ENCODE data around the gene AMOTL1. TPM values are rescaled to one million over a fixed set of nuclear protein-coding genes. Genes with fewer than 3 reads are reported as not detected.
"Not testable (repeated sequence)": the region's sequence is repeated elsewhere in the genome, so short reads cannot be mapped to it uniquely, and the experiment has no call there.

AMOTL1 gene
- total RNA-seq, 1 donor from 2014 or later, result 22.9 TPM

DNA sequence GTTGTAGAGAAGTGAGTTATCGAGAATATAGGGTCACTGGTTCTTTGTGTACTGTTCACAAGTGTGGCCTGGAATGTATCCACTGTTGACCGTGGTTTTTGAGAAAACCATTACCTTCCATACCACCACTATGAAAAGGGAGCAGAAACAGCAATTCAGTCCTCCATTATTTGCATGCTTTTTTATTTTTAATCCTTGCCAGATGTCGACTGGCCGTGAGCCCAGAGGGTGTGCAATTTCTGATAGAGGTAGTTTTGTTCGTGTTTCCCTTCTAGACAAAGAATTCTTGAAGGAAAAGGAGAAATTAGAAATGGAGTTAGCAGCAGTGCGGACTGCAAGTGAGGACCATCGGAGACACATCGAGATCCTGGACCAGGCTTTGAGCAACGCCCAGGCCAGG lies 81.7 kb downstream of the AMOTL1 start:
- ATAC-seq, result no peak
- DNase-seq (ENCODE audit: low spot score), result no peak

DNA sequence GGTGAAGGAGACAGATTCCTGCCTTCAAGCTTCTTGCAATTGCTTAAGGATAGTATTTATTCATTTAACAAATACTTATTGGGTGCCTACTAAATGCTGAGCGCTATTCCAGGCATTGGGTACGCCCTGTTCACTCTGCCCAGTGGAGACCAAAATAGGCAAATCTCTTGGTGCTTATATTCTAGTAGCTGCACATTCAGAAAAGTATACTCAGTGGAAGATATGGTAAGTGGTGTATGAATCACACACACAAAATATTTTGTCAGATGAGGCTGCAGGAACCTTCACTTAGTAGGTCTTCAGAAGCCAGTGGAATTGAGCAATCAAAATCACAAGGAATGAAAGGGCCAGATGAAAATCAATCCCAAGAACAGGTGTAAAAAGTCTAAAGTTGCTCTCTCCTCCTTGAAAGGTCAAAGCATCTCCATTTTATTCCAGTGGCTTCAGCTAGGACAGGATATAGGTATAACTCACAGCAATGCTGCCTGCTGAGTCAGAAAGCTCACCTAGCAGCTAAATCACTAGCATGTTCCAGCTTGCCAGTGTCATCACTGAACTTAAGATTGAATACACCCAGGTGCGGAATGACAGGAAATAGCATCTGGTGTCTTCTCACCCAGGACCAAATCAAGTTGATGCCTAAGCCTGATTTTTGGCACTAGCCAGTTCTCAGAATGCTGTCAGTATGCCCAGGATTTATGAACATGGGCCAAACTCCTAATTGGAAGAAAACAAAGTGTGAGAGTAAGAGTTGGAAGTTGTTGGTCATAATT lies 83.9 kb downstream of the AMOTL1 start:
- ATAC-seq (no peak), DNase-seq (ENCODE audit: low spot score) (no peak)

DNA sequence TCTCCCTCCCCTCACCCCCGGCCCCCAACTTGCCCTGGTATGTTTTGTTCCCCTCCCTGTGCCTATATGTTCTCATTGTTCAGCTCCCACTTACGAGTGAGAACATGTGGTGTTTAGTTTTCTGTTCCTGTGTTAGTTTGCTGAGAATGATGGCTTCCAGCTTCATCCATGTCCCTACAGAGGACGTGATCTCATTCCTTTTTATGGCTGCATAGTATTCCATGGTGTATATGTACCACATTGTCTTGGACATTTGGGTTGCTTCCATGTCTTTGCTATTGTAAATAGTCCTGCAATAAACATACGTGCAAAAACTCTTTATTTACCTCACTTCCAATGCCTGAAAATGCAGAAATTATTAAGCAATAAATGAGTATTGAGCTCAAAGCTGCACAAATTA lies 85.1 kb downstream of the AMOTL1 start:
- not testable (repeated sequence) for ATAC-seq; DNase-seq (ENCODE audit: low spot score)

DNA sequence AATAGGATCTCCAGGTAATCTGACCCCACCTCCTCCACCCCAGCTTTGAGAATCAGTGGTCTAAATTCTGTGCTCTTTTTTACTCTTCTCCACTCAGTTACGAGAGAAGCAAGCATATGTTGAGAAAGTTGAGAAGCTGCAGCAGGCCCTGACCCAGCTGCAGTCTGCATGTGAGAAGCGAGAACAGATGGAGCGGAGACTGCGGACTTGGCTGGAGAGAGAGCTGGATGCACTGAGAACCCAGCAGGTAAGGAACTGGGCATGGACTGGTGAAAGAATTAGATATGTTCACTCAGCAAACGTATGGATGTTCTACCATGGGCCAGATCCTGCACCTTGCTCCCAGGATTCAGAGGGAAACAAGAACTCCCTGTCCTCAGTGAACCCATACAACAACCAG lies 85.7 kb downstream of the AMOTL1 start:
- DNase-seq (ENCODE audit: low spot score) (no peak), ATAC-seq (no peak)

DNA sequence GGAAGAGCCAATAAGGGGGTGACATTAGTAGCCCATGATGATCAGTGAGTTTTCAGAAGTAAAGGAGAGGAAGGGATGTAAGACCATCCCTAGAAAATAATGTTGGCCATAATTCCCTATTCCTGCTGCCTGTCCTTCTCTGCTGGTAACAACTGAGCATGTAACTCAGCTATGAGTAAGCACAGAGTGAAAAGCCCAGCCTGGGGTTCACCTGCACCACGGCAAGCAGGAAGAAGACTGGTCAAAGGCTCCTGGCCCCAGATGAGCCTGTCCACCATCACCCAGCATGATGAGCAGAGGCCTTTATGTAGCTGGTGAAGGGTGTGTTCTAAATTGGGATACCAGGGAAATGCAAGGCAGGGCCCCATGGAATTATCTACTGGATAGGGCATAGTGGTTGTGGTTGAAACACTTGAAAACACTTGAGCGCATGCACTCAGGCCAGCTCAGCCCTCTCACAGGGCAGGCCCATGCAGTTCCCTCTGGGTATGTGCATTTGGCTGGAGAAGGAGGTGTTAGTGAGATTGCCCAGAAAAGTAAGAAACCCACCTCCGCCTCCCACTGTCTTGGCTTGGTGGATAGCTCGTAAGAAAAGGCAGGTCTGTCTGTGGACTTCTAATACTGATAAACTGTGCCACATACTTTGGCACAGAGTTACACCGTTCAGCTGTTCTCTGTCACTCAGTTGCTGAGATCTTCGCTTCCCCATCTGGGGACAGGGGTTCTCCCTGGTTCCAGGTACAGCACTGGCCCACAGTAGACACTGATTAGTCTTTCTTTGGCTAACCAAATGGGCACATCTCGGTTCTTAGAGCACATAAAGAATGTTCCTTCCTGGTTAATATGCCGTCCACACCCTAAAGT lies 86.8 kb downstream of the AMOTL1 start:
- no peak for ATAC-seq
- no peak for DNase-seq (ENCODE audit: low spot score)

DNA sequence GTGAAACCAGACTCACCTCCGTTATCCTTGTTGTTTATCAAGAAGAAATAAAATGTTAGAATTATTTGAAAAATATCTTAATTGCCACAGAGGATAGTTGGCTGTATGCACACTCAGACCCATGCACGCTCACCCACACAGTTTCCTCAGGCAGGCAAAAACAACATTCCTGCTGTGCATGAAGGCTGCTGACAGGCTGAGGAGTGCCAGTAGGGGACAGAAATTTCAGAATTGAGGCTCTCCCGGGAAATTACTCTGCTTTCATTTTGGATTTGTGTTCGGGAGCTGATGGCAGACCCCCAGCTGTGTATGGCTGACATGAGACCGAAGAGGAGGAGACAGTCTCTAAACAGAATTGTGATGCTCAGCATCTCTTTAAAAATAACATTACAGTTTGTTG lies 87.5 kb downstream of the AMOTL1 start:
- ATAC-seq, result no peak
- no peak for DNase-seq (ENCODE audit: low spot score)

DNA sequence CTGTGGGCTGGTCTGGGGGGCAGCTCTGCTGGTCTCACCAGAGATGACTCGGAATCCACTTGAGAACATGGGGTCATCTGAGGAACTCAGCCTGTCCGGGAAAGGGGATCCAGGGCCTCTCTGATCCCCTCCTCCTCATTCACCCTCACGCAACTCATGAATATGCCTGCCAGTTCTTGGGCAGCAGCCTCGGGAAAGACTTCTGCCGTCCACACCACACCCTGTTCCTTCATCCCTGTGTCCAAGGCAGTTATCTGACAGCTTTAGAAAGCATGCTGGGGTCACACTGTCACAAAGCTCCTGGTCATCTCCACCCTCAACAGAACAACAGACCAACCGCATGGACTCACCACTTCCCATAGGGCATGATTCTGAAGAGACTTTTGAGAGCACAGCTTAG lies 88.3 kb downstream of the AMOTL1 start:
- ATAC-seq (no peak), DNase-seq (ENCODE audit: low spot score) (no peak)

DNA sequence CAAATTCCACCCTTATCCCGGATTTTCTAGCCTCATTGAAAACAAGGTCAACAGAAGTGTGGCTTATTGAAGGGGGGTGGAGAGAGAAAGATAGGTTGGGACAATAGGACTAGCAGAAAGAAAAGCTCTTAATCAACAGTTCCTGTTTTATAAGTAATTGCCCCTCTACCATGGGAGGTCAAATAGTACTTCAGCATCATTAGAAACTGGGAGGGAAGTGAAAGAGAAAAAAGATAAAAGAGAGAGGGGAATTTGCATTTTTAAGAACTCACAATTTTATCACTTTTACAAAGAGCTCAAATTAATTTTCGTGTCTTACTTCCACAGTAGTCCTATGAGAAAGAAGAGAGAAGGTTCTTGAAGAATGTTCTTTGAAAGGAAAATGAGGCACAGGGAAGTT lies 89.2 kb downstream of the AMOTL1 start:
- ATAC-seq, result no peak
- no peak for DNase-seq (ENCODE audit: low spot score)

DNA sequence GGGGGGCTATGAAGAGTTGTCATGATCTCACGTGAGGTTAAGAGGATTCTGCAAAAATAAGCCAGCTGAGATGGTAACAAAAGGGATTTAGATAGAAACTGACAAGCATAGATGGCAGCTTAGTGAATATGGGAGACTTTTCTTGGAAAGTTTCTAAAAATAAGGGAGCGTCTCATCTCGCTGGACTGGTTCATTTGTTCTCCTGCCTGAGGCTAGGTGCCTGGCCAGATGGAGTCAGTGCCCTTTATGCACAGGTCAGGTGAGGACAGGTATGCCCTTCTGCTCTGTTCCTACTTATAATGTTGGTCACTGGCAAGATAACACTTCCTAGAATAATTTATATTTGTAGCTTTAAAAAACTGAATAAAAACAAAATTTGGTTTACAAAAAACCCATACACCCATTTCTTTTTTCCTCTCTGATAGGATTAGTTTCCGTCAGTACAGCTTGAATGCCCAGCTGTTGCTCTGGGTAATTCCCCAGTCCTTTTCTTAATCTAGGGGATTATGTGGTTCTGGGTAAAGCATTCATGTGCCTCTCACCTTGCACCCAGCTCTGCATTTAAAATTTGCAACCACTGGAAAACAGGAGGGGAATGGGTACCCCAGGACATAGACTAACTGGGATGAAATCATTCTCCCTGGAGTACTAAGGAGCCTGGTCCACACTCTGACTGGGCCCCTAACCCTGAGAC lies 90.0 kb downstream of the AMOTL1 start:
- no peak for DNase-seq (ENCODE audit: low spot score)
- ATAC-seq, result peak; percentile 41

DNA sequence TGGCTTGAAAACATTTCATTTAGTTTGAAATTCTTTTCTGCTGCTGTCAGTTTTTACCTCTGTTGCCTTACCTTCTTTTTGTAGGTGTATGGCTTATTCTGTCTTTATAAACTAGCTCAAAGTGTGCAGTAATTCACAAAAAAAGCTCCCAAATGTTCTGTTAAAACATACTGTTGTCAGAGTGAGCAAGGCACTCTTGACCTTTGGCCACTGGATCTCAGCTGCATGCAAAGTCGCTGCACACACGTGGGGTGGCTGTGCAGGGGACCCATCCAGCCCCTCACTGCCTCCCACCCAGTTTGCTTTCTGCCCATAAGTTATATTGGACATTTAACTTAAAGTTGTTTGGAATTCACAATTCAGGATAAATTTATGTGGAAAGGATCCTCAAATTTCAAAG lies 92.2 kb downstream of the AMOTL1 start:
- ATAC-seq, result peak; percentile 70
- DNase-seq (ENCODE audit: low spot score), result no peak

DNA sequence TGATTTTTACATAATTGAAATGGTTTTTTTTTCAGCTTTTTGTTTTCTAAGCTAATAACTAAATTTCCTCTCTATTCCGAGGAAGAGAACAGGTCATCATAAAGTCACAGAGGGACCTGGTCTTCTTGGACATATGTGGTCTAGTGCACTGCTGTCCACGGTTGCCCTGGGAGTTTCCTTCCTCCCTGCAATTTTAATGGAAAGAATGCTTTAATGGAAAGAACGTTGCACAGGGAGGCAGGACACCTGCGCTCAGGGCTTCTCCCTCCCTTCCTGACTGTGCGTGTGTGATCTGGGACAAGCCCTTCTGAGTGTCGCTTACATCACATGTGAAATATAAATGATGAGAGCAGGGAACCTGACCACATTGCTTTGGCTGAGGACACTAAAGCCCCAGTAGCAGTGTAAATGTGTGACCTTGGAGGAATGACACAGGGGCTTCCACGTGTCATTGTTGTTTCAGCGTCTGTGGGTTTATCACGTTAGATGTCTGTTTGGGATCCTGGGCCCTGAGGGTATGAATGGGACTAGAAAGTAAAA lies 93.2 kb downstream of the AMOTL1 start:
- DNase-seq (ENCODE audit: low spot score) (no peak), ATAC-seq (no peak)

DNA sequence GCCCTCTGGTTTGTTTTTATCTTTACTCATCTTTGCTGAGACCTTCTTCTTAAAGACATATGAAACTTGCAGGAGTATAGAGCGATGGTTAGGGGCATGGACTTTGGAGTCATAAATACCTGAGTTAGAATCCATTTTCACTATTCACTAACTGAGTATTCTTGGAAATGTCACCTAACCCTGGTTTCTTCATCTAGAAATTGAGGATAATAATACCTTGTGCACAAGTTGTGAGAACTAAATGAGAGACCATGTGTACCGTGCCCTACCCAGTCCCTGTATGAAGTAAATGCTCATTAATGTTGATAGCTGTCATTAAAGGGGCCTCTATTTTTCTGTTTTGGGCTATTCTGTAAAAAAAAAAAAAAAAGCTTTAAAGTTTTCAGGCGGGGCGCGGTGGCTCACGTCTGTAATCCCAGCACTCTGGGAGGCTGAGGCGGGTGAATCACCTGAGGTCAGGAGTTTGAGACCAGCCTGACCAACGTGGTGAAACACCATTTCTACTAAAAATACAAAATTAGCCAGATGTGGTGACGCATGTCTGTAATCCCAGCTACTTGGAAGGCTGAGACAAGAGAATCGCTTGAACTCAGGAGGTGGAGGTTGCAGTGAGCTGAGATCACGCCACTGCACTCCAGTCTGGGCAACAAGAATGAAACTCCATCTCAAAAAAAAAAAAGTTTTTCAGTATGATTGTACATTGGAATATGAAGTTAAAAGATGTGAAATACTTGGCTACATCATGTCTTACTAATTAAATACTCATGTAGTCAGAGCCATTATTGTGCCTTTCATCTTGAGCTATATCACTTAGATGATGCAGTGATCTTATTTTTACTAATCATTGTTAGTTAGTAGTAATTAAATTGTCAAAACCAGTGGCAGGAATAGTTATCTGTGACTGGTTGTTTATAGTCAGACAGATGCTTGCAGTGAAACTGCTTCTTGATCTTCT lies 95.0 kb downstream of the AMOTL1 start:
- DNase-seq (ENCODE audit: low spot score), result no peak
- ATAC-seq, result no peak

DNA sequence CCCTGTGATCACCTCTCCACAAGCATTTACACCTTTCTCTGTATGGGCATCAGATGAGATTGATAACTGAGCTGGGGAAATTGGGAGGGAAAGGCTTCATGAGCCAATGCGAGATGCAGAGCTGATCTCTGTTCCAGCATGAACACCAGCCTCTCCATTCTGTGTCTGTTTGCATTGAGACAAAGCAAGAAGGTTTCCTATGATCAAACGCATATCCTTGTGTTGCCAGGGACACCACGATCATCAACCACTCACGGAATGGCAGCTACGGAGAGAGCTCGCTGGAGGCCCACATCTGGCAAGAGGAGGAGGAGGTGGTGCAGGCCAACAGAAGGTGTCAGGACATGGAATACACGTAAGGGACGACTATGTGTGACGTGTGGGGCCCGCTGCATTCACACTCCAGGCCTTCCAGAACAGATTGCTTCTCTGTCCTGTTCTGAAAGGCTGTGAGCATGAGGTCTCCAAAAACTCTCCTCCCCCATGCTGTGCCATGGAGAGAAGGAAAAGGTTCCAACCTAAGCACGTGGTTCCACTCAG lies 96.4 kb downstream of the AMOTL1 start:
- DNase-seq (ENCODE audit: low spot score) (no peak), ATAC-seq (no peak)

DNA sequence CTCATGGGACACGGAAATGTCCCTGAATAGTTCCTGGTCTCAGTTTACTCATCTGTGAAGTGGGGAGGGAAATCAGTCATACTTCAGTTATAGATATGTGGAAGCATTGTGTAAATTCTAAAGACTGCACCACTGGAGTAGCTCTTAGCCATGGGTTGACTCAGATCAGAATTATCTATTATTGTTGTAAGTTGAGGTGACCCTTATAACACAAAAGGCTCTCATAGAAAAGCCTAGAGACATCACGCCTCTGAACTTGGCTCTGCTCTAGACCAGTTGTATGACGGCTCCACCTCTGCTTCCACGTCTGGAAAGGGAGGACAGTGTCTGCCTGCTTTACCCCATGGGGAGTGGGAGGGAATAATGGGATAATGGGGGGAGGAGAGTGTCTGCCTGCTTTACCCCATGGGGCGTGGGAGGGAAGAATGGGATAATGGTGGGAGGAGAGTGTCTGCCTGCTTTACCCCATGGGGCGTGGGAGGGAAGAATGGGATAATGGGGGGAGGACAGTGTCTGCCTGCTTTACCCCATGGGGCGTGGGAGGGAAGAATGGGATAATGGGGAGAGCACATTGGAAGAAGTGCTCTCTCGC lies 98.2 kb downstream of the AMOTL1 start:
- no peak for ATAC-seq
- DNase-seq (ENCODE audit: low spot score), result no peak

DNA sequence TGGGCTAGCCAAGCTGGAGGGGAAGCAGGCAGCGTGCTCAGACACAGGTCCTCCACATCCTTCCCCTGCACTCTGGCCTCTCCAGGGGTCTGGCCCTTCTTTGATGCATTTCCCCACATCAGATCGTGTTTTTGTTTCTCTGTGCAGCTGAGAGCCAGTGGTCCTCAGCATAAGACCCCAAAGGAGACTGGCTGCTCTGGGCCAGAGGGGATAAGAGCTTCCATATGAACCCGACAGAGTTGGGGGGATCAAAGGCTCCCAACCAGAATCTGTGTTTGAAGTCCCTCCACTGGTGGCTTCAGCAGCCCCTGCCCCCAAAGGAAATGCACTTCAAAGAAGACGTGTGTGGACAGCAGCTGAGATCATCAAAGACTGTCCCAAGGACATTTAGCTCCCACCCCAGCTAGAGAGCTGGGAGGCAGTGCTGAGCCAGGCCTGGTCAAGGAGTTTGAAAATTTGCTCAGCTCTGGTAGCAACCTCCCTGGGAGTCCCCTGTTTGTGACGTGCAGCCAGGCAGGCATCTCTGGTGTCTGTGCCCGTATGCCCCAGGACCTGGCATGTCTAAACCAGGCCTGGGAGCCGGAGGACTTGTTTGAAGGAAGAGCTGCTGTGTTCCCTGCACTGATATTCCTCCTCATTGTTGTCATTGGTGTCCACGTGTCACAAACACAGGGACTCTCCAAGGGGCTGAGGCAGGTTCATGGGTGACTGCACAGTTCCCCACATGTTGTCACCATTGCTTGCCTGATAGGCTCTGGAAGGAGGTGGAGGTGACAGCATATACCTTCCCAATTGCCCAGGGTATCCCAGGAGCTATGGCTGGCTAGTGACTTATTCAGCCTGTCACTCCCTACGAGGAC lies 99.0 kb downstream of the AMOTL1 start:
- DNase-seq (ENCODE audit: low spot score), result no peak

DNA sequence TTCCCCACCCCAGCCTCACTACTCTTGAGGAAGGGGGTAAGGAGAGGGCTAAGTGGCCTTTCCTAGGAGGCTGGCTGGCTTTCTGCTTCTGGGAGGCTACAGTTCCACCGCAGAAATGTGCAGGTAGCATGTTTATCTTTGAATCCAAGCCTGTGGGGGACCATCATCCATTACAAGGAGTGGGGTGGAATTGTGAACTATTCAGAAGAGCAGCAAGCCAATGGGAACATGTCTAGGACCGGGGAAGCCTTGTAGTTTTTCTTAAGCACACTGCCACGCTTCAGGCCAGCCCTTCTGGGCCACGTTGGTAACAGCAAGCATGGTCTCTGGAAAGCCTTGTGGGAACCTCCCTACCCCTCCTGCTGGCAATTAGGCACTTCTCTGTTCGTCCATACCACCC lies 100.3 kb downstream of the AMOTL1 start:
- no peak for ATAC-seq
- DNase-seq (ENCODE audit: low spot score), result no peak

More for the DNA sequence above, 99.0 kb downstream of the AMOTL1 start:
- no peak for ATAC-seq

DNA sequence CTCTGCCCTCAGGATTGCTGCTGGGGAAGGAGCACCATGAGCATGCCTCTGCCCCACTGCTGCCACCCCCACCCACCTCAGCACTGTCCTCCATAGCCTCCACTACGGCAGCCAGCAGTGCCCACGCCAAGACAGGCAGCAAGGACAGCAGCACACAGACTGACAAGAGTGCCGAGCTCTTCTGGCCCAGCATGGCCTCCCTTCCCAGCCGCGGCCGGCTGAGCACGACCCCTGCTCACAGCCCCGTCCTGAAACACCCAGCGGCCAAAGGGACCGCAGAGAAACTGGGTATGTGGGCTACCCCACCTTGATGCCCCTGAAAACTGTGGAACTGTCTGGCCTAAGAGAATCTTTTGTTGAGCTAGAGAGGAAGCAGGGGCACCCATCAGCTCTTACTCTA lies 101.0 kb downstream of the AMOTL1 start:
- DNase-seq (ENCODE audit: low spot score) (no peak), ATAC-seq (no peak)

DNA sequence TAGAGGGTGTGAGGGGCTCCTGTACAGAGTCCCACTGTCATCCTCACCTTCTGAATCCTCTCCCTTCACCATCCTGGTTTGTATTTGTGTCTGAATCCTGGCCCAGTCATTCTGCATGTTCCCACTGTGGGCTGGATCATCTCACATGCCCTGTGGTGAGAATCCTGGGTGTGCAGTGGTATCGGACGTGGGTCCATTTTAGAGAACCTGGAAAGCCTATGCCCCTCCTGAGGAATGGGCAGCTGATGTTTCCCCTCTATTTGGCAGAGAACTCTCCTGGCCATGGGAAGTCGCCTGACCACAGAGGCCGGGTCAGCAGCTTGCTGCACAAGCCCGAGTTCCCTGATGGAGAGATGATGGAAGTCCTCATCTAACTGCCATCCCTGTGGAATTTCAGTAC lies 102.3 kb downstream of the AMOTL1 start:
- no peak for DNase-seq (ENCODE audit: low spot score)
- no peak for ATAC-seq

Data from left lobe of liver (tissue), 2 donors.